ENCODE measurements around the gene CEACAM16. TPM values are rescaled to one million over a fixed set of nuclear protein-coding genes. Genes with fewer than 3 reads are reported as not detected.

CEACAM16 gene
- total and polyA plus RNA-seq, 9 of the 15 experiments (the other 6 are each of a cell fraction or from before 2014, with no cell fraction given), result not detected

GRCh38 chr19:44661904-44662303, 37.0 kb upstream of the CEACAM16 start:
- Histone ChIP-seq H3K4me2 (ENCODE audit: insufficient read depth, low read length) (no peak overlapping the region; the same call in 1 of the 2 replicates), H3K9me1 (ENCODE audit: control insufficient read depth, insufficient read depth, low read length) (no peaks in the 10 kb centered on the region), H4K20me1 (replicated peaks; ENCODE audit: control insufficient read depth, insufficient read depth, low read length) (no peaks in the 10 kb centered on the region), H2AFZ (ENCODE audit: low read depth, low read length) (no peak overlapping the region; the same call in 1 of the 2 replicates), H3K4me1 (replicated peaks in 1 of 2; ENCODE audit: control insufficient read depth in 2 of 2, insufficient read depth in 2 of 2, low read length in 2 of 2) (peaks cover 0 to 9% of the 10 kb centered on the region in 2 experiments), H3K4me3 (no peak overlapping the region), H3K27ac (ENCODE audit: extremely low read depth, low read depth, low read length) (no peak overlapping the region), H3K36me3 (ENCODE audit: control insufficient read depth, insufficient read depth, low read length) (peaks cover 22% of the 10 kb centered on the region; the same call in 2 of the 3 replicates), H3K9ac (ENCODE audit: insufficient read depth in 1 of 2, low read depth in 2 of 2, low read length in 2 of 2) (peak overlapping the region in 1 of 2 experiments; percentile 3; a peak in 1 of 4 replicates), H3K79me2 (ENCODE audit: control insufficient read depth, insufficient read depth, low read length) (no peaks in the 10 kb centered on the region), H3K9me3 (replicated peaks; ENCODE audit: control insufficient read depth, insufficient read depth, low read depth, low read length) (no peaks in the 10 kb centered on the region), H3K27me3 (ENCODE audit: control insufficient read depth in 2 of 2, insufficient read depth in 2 of 2, low read length in 2 of 2) (no peaks in the 10 kb centered on the region)
- 29% methylated on average over 7 of the region's 7 CpGs for WGBS (ENCODE audit: insufficient coverage, low coverage, missing lambda C conversion rate)
- FAIRE-seq (no peak), DNase-seq (ENCODE audit: extremely low read depth in 1 of 4, low spot score in 3 of 4) (no peak), ATAC-seq (peak; percentile 39; the same call in 2 of the 3 replicates)
- CTCF ChIA-PET (ENCODE audit: low intra/inter-chr PET ratio), result no interaction called here
- intact Hi-C loops (cut with micrococcal nuclease), result no loop called here
- POLR2A ChIA-PET, result interaction anchor here (0.5 to 1.2 kb wide), 4 partner anchors 14 to 85 kb away, joined by 3 read pairs; no protein-coding TSS in a partner anchor
- in situ Hi-C loops (cut with MboI), result no loop called here
- TSS peak; percentile 17 for BruUV-seq (replicated peaks)
- TF ChIP-seq ATF7 (IDR thresholded peaks at IDR 0.05), result 0 out of 2 replicates have a peak, but pooled peaks have one; percentile 32
- TF ChIP-seq L3MBTL2 (IDR thresholded peaks at IDR 0.05), result peak; percentile 95
- TF ChIP-seq VEZF1 (CRISPR knock-in tag; IDR thresholded peaks at IDR 0.05), result peak; percentile 31; the same call in 1 of the 2 replicates
- no peak for TF ChIP-seq NR4A1 (CRISPR knock-in tag; IDR thresholded peaks at IDR 0.05)
- 0 out of 2 replicates have a peak, but pooled peaks have one; percentile 26 for TF ChIP-seq NR4A1 (tag; IDR thresholded peaks at IDR 0.05)
- TF ChIP-seq HES1 (IDR thresholded peaks at IDR 0.05; ENCODE audit: low read depth), result 0 out of 2 replicates have a peak, but pooled peaks have one; percentile 10
- no peak for TF ChIP-seq HLTF (IDR thresholded peaks at IDR 0.05)
- TF ChIP-seq PKNOX1 (IDR thresholded peaks at IDR 0.05), result no peak
- TF ChIP-seq RNF219 (CRISPR knock-in tag; IDR thresholded peaks at IDR 0.05), result no peak
- TF ChIP-seq NRF1 (conservative IDR thresholded peaks at IDR 0.05 in 1 of 2, IDR thresholded peaks at IDR 0.05 in 1 of 2), result 0 out of 4 replicates have a peak, but pooled peaks of 1 of the 2 experiments have one; percentile 11
- no peak for TF ChIP-seq TOE1 (IDR thresholded peaks at IDR 0.05; ENCODE audit: borderline replicate concordance)
- TF ChIP-seq TOE1 (CRISPR knock-in tag; IDR thresholded peaks at IDR 0.05; ENCODE audit: borderline replicate concordance, low read depth), result no peak
- no peak for TF ChIP-seq ZNF431 (CRISPR knock-in tag; IDR thresholded peaks at IDR 0.05)
